K562 (cell line): ENCODE measurements around the gene UNC5B. TPM values are rescaled to one million over a fixed set of nuclear protein-coding genes. Genes with fewer than 3 reads are reported as not detected.

Experiments used
- CEBPB ChIP-seq: fragments of 450-650 bp; IDR thresholded peaks from 2 replicates; pipeline ENCODE4 v1.6.1; 2016; ENCODE audit warnings: missing genetic modification characterization, missing compliant biosample characterization
- ETV6 ChIP-seq, 3 experiments: fragments of 150-350 bp in 1 of 3; sonication (generic) in 1 of 3; formaldehyde crosslinking in 1 of 3; IDR thresholded peaks; 2 replicates each; pipeline versions ENCODE4 v1.6.1 to v1.8.0; 2014 to 2022; ENCODE audit warnings: borderline replicate concordance in 2 of 3, low read depth in 2 of 3, antibody characterized with exemption in 1 of 3, low read length in 1 of 3, mild to moderate bottlenecking in 1 of 3, missing genetic modification reagents in 1 of 3
- HDAC2 ChIP-seq: fragments of 450-650 bp; IDR thresholded peaks from 2 replicates; pipeline ENCODE4 v1.6.1; 2016; ENCODE audit warnings: mild to moderate bottlenecking
- RBM25 ChIP-seq: fragments of 200-400 bp; formaldehyde crosslinking; IDR thresholded peaks from 2 replicates; pipeline ENCODE4 v1.6.1; 2018; ENCODE audit warnings: low read length, low read depth, moderate library complexity; ENCODE audit not compliant: severe bottlenecking
- RCOR1 ChIP-seq, 2 experiments: IDR thresholded peaks; 2 replicates each; pipeline ENCODE4 v1.6.1; 2012; ENCODE audit warnings: low read depth in 2 of 2, low read length in 2 of 2, borderline replicate concordance in 1 of 2, improper control_type of control experiment in 1 of 2
- ZBTB8A ChIP-seq: fragments of 450-650 bp; IDR thresholded peaks from 2 replicates; pipeline ENCODE4 v1.6.1; 2018; ENCODE audit warnings: mild to moderate bottlenecking, moderate library complexity; ENCODE audit not compliant: partially characterized antibody
- ZFP36 ChIP-seq: fragments of 150-350 bp; IDR thresholded peaks from 2 replicates; pipeline ENCODE4 v1.6.1; 2018; ENCODE audit warnings: low read length, low read depth; ENCODE audit not compliant: partially characterized antibody
- ZNF407 ChIP-seq: fragments of 450-650 bp; IDR thresholded peaks from 2 replicates; pipeline ENCODE4 v1.6.1; 2016; ENCODE audit warnings: low read depth
- polyA plus RNA-seq, 8 experiments: library from polyadenylated mRNA; depleted of rRNA in 4 of 8; stranded (reverse) in 5 of 8; unstranded in 3 of 8; fragments of >200 nt; fragmentation: Nextera tagmentation in 2 of 8; fragmentation: Illumina TruSeq in 1 of 8; extraction: Ambion mirVana in 2 of 8; extraction: Trizol in 1 of 8; gene quantifications; 2 replicates each; pipeline versions ENCODE4 v1.2.1 to v1.2.3, GENCODE V29; 2011 to 2014; ENCODE audit warnings: inconsistent platforms in 1 of 8, missing spikeins in 1 of 8
- total RNA-seq, 7 experiments: library from RNA; depleted of rRNA in 6 of 7; stranded (reverse); fragments of >200 nt in 6 of 7; fragmentation: Illumina TruSeq in 2 of 7; extraction: Trizol in 2 of 7; gene quantifications; 2 replicates each; pipeline versions ENCODE4 v1.2.1 to v1.2.3, GENCODE V29; 2011 to 2021; ENCODE audit warnings: low replicate concordance in 1 of 7

Gene UNC5B
- total and polyA plus RNA-seq, 9 of the 15 experiments (the other 6 are each of a cell fraction or from before 2014, with no cell fraction given), result 0.10 to 8.4 (median 2.1) TPM

DNA sequence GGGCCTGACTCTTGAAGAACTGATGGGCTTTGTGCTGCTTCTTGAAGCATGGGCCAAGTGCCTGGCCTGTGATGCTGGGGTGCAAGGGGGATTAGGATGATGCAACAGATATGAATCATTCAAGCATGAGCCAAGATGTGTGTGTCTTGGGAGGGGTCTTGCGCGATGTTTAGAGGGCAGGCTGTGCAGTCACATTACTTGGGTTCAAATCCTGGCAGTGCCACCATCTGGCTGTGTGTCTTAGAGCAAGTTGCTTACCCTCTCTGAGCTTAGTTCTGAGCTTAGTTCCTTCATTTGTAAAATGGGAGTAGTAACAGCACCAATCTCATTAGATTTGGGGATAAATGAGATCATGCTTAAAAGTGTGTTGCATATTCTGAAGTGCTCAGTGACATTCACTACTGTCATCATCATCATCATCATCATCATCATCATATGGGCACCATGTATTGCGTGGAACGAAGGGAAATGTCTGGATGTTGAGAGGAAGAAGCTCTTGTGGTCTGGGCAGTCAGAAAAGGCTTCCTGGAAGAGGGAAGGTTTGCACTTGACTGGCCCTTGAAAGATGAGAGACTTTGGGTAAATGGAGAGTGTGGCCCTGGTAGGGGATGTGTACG lies 9.3 kb downstream of the UNC5B start (continued):
- TF ChIP-seq ZNF407, result no peak
- peak; percentile 96 for TF ChIP-seq RBM25
- peak; percentile 92 for TF ChIP-seq ZFP36
- TF ChIP-seq HDAC2, result peak; percentile 40; the same call in 1 of the 2 replicates
- TF ChIP-seq ETV6 (IDR thresholded peaks at IDR 0.05; ENCODE audit: borderline replicate concordance in 1 of 2, low read depth in 2 of 2, low read length in 1 of 2), result no peak
- no peak for TF ChIP-seq ETV6 (CRISPR knock-in tag; IDR thresholded peaks at IDR 0.05; ENCODE audit: borderline replicate concordance)
- TF ChIP-seq CEBPB (tag), result peak; percentile 64
- TF ChIP-seq RCOR1 (IDR thresholded peaks at IDR 0.05; ENCODE audit: borderline replicate concordance in 1 of 2, low read depth in 2 of 2, low read length in 2 of 2), result peak in 1 of 2 experiments; percentile 46; a peak in 1 of 4 replicates
- no peak for TF ChIP-seq ZBTB8A
